ENCODE data around the gene COL4A1. TPM values are rescaled to one million over a fixed set of nuclear protein-coding genes. Genes with fewer than 3 reads are reported as not detected.
A peak's percentile ranks its signal among the peaks of the same experiment; 100 is the strongest.

The COL4A1 gene
- polyA plus RNA-seq, 1 of the 3 experiments (the other 2 are of a cell fraction) = 30.3 TPM

- TF ChIP-seq, protein P1, sequence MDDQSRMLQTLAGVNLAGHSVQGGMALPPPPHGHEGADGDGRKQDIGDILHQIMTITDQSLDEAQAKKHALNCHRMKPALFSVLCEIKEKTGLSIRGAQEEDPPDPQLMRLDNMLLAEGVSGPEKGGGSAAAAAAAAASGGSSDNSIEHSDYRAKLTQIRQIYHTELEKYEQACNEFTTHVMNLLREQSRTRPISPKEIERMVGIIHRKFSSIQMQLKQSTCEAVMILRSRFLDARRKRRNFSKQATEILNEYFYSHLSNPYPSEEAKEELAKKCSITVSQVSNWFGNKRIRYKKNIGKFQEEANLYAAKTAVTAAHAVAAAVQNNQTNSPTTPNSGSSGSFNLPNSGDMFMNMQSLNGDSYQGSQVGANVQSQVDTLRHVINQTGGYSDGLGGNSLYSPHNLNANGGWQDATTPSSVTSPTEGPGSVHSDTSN (IDR thresholded peaks at IDR 0.05) = 0 out of 2 replicates have a peak, but pooled peaks have one; percentile 6
- TF ChIP-seq FOSL2 (IDR thresholded peaks at IDR 0.05; ENCODE audit: borderline replicate concordance, low read depth) = peak; percentile 42; the same call in 1 of the 2 replicates
- TF ChIP-seq EZH2phosphoT487 (IDR thresholded peaks at IDR 0.05; ENCODE audit: borderline replicate concordance, low read depth) = no peak
Measured at GRCh38 chr13:110323172-110323891, 16.4 kb upstream of the COL4A1 start (continued).

DNA sequence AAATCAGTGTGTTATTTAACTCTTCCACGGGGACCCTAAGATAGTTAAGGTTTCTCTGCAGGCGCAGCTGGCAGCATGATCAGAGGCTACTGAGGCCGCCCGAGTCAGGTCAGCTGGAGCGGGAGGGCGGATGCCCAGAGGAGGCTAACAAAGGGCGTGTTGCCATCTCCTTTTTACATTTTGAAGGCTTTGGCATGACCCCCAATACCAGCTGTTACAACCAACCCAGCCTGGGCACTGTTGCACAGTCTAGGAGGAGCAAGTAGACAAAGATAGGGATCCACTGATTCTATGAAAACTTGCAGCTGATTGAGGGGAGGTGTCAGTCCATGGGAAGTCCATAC, 15.8 kb upstream of the COL4A1 start:
- H3K79me2 ChIP-seq (ENCODE audit: insufficient read depth) = peaks cover 90% of the 10 kb centered on the region
- TF ChIP-seq RXRA (IDR thresholded peaks at IDR 0.05; ENCODE audit: borderline replicate concordance, low read depth) = no peak
- TF ChIP-seq, protein P2, sequence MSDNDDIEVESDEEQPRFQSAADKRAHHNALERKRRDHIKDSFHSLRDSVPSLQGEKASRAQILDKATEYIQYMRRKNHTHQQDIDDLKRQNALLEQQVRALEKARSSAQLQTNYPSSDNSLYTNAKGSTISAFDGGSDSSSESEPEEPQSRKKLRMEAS (IDR thresholded peaks at IDR 0.05; ENCODE audit: low read depth) = no peak
- no peak for TF ChIP-seq TAF1 (IDR thresholded peaks at IDR 0.05; ENCODE audit: borderline replicate concordance, low read depth, low read length)
- TF ChIP-seq EZH2phosphoT487 (IDR thresholded peaks at IDR 0.05; ENCODE audit: borderline replicate concordance, low read depth) = no peak
- no peak for TF ChIP-seq SMC3 (IDR thresholded peaks at IDR 0.05; ENCODE audit: low read depth, low read length)
- no peak for TF ChIP-seq ZBTB33 (IDR thresholded peaks at IDR 0.05; ENCODE audit: borderline replicate concordance, low read depth)
- TF ChIP-seq RAD21 (IDR thresholded peaks at IDR 0.05; ENCODE audit: low read length) = no peak
- no peak for TF ChIP-seq POLR2AphosphoS5 (IDR thresholded peaks at IDR 0.05; ENCODE audit: low read depth, low read length)
- TF ChIP-seq SIN3A (IDR thresholded peaks at IDR 0.05; ENCODE audit: borderline replicate concordance, low read depth, low read length) = no peak
- TF ChIP-seq GABPA (IDR thresholded peaks at IDR 0.05; ENCODE audit: low read depth) = no peak
- TF ChIP-seq, protein P3, sequence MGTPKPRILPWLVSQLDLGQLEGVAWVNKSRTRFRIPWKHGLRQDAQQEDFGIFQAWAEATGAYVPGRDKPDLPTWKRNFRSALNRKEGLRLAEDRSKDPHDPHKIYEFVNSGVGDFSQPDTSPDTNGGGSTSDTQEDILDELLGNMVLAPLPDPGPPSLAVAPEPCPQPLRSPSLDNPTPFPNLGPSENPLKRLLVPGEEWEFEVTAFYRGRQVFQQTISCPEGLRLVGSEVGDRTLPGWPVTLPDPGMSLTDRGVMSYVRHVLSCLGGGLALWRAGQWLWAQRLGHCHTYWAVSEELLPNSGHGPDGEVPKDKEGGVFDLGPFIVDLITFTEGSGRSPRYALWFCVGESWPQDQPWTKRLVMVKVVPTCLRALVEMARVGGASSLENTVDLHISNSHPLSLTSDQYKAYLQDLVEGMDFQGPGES (IDR thresholded peaks at IDR 0.05; ENCODE audit: low read depth, low read length) = no peak
- no peak for TF ChIP-seq FOXM1 (IDR thresholded peaks at IDR 0.05; ENCODE audit: low read depth)
- H3K4me1 ChIP-seq (ENCODE audit: control insufficient read depth in 1 of 2, insufficient read depth in 2 of 2, low read depth in 1 of 2, low read length in 1 of 2) = peaks cover 23 to 66% of the 10 kb centered on the region in 2 experiments; a peak in 3 of 4 replicates

More for the DNA sequence above, 15.8 kb upstream of the COL4A1 start:
- Histone ChIP-seq H3K27ac (ENCODE audit: low read depth in 2 of 2, low read length in 1 of 2) (peak overlapping the region in 1 of 2 experiments; percentile 50; a peak in 2 of 4 replicates), H3F3A (replicated peaks; ENCODE audit: insufficient read depth) (peaks cover 39% of the 10 kb centered on the region), H3K36me3 (replicated peaks in 1 of 2; ENCODE audit: control insufficient read depth in 1 of 2, insufficient read depth in 2 of 2, low read length in 1 of 2) (peaks cover 0 to 6% of the 10 kb centered on the region in 2 experiments), H3K27me3 (ENCODE audit: insufficient read depth) (no peaks in the 10 kb centered on the region), H3K9me2 (no peaks in the 10 kb centered on the region), H3K4me3 (ENCODE audit: low read depth in 2 of 2, low read length in 1 of 2) (no peak overlapping the region), H3K9ac (no peak overlapping the region), H3K9me3 (no peaks in the 10 kb centered on the region), H3K4me2 (no peak overlapping the region), H2AFZ (ENCODE audit: low read depth) (no peak overlapping the region), H4K20me1 (ENCODE audit: insufficient read depth) (no peaks in the 10 kb centered on the region)
- CTCF ChIA-PET = interaction anchor here (0.9 to 2.0 kb wide), 4 partner anchors 10 to 47 kb away, joined by 3 to 7 read pairs (median 3); no protein-coding TSS in a partner anchor
- WGBS (ENCODE audit: low lambda C conversion rate) = 100% methylated on average over 7 of the region's 7 CpGs
- POLR2A ChIA-PET = interaction anchor here (1.0 kb wide), 1 partner anchor 57 kb away, joined by 3 read pairs; no protein-coding TSS in a partner anchor
- DNase-seq = no peak
